Progenitor cell of endocrine pancreas (in vitro differentiated cells): ENCODE results near the gene MBOAT2. TPM values are rescaled to one million over a fixed set of nuclear protein-coding genes. Genes with fewer than 3 reads are reported as not detected.
"Not testable (repeated sequence)": the region's sequence is repeated elsewhere in the genome, so short reads cannot be mapped to it uniquely, and the experiment has no call there.

Source experiments
- DNase-seq: peaks from one replicate; pipeline ENCODE4 v3.0.0; 2021; ENCODE audit warnings: low spot score; ENCODE audit not compliant: unreplicated experiment
- H3K27ac Mint-ChIP-seq: 2 replicates; pipeline ENCODE4 v1.8.0; 2021; ENCODE audit warnings: mild to moderate bottlenecking, moderate library complexity, mixed read lengths
- H3K27me3 Mint-ChIP-seq: 2 replicates; pipeline ENCODE4 v1.8.0; 2021; ENCODE audit warnings: mixed read lengths
- H3K36me3 Mint-ChIP-seq: 2 replicates; pipeline ENCODE4 v1.8.0; 2022; ENCODE audit warnings: mixed read lengths; ENCODE audit not compliant: insufficient read depth
- H3K4me1 Mint-ChIP-seq: 2 replicates; pipeline ENCODE4 v1.8.0; 2021; ENCODE audit warnings: low read depth, mixed read lengths
- H3K4me3 Mint-ChIP-seq: 2 replicates; pipeline ENCODE4 v1.8.0; 2021; ENCODE audit warnings: low read depth, mild to moderate bottlenecking, moderate library complexity, mixed read lengths
- H3K9me3 Mint-ChIP-seq: 2 replicates; pipeline ENCODE4 v1.8.0; 2021; ENCODE audit warnings: low read depth, mixed read lengths
- CTCF ChIP-seq: fragments of 200-600 bp; sonication (generic); IDR thresholded peaks from one replicate; pipeline ENCODE4 v1.5.0; 2021; ENCODE audit warnings: antibody characterized with exemption, mild to moderate bottlenecking; ENCODE audit not compliant: unreplicated experiment
- total RNA-seq: library from RNA; stranded (reverse); gene quantifications from 2 replicates; pipeline ENCODE4 v1.2.1, GENCODE V29; 2021

MBOAT2 gene
- total RNA-seq, 1 donor from 2014 or later, result 49.8 TPM

- no peak for DNase-seq
- Mint-ChIP-seq H3K27me3 (no peaks in the 10 kb centered on the region), H3K36me3 (no peaks in the 10 kb centered on the region), H3K4me3 (no peak overlapping the region), H3K27ac (no peak overlapping the region), H3K4me1 (peaks cover 9% of the 10 kb centered on the region), H3K9me3 (no peaks in the 10 kb centered on the region)
- TF ChIP-seq CTCF, result no peak
Observed at GRCh38 chr2:8980096-8980495, 23.4 kb downstream of the MBOAT2 start.

GRCh38 chr2:8977758-8978157 is 25.7 kb downstream of the MBOAT2 start:
- no peak for DNase-seq
- Mint-ChIP-seq H3K4me1 (peaks cover 1% of the 10 kb centered on the region), H3K4me3 (no peak overlapping the region), H3K36me3 (no peaks in the 10 kb centered on the region), H3K27ac (no peak overlapping the region), H3K9me3 (no peaks in the 10 kb centered on the region), H3K27me3 (no peaks in the 10 kb centered on the region)
- TF ChIP-seq CTCF, result no peak

- no peak for TF ChIP-seq CTCF
- Mint-ChIP-seq H3K36me3 (no peaks in the 10 kb centered on the region), H3K27me3 (no peaks in the 10 kb centered on the region), H3K4me1 (peaks cover 1% of the 10 kb centered on the region), H3K9me3 (no peaks in the 10 kb centered on the region), H3K4me3 (no peak overlapping the region), H3K27ac (no peak overlapping the region)
- DNase-seq, result no peak
Observed at GRCh38 chr2:8976442-8977259, 26.8 kb downstream of the MBOAT2 start.

- H3K27ac Mint-ChIP-seq, result no peak overlapping the region
- H3K36me3 Mint-ChIP-seq, result peaks cover 6% of the 10 kb centered on the region
- DNase-seq, result no peak
- peaks cover 4% of the 10 kb centered on the region for H3K4me1 Mint-ChIP-seq
- H3K4me3 Mint-ChIP-seq, result no peak overlapping the region
- H3K9me3 Mint-ChIP-seq, result peaks cover 8% of the 10 kb centered on the region
- H3K27me3 Mint-ChIP-seq, result no peaks in the 10 kb centered on the region
- TF ChIP-seq CTCF, result no peak
Observed at GRCh38 chr2:8974016-8974415, 29.5 kb downstream of the MBOAT2 start.

- not testable (repeated sequence) for H3K4me3 Mint-ChIP-seq, H3K4me1 Mint-ChIP-seq, H3K27ac Mint-ChIP-seq, DNase-seq, H3K27me3 Mint-ChIP-seq
- peaks cover 13% of the 10 kb centered on the region for H3K9me3 Mint-ChIP-seq
- H3K36me3 Mint-ChIP-seq, result peaks cover 10% of the 10 kb centered on the region
Observed at GRCh38 chr2:8973017-8973416, 30.5 kb downstream of the MBOAT2 start.

- H3K27ac Mint-ChIP-seq, H3K4me3 Mint-ChIP-seq, DNase-seq, H3K4me1 Mint-ChIP-seq, H3K27me3 Mint-ChIP-seq: not testable (repeated sequence)
- peaks cover 12% of the 10 kb centered on the region for H3K36me3 Mint-ChIP-seq
- H3K9me3 Mint-ChIP-seq, result peaks cover 13% of the 10 kb centered on the region
Observed at GRCh38 chr2:8972535-8972934, 30.9 kb downstream of the MBOAT2 start.

GRCh38 chr2:8969348-8969747 is 34.1 kb downstream of the MBOAT2 start:
- H3K4me3 Mint-ChIP-seq, H3K27me3 Mint-ChIP-seq, H3K4me1 Mint-ChIP-seq, H3K27ac Mint-ChIP-seq, DNase-seq: not testable (repeated sequence)
- Mint-ChIP-seq H3K9me3 (peaks cover 13% of the 10 kb centered on the region), H3K36me3 (peaks cover 14% of the 10 kb centered on the region)
